Bronchial smooth muscle cell (primary cell): ENCODE data around the gene ARL9. TPM values are rescaled to one million over a fixed set of nuclear protein-coding genes. Genes with fewer than 3 reads are reported as not detected.

Experiments used
- total RNA-seq: library from RNA; depleted of rRNA; stranded (reverse); fragments of >200 nt; gene quantifications from 2 replicates; pipeline ENCODE4 v1.2.1, GENCODE V29; 2014

Gene ARL9
- 0.26 and 0.95 TPM in 2 replicates for total RNA-seq

GRCh38 chr4:56505269-56506130, at the start of gene ARL9:
Gene ARL9 (plus strand): TSS chr4:56505791. CDS start chr4:56505863, 72 bp downstream.

GRCh38 chr4:56467284-56468096, 38.1 kb upstream of the ARL9 start, which contains the start of gene SRP72:
Gene SRP72 (plus strand): TSS chr4:56467617. CDS start chr4:56467636, 19 bp downstream.

Other genes with a start within 250 kb of the ARL9 start
- 11.9 and 17.0 TPM in 2 replicates for gene AASDH, start 118.3 kb upstream of the ARL9 start, total RNA-seq
- gene PPAT, start 70.2 kb upstream of the ARL9 start, total RNA-seq, result 7.3 and 8.8 TPM in 2 replicates
- 8.1 and 12.9 TPM in 2 replicates for gene PAICS, start 69.5 kb upstream of the ARL9 start, total RNA-seq
- gene SRP72, start 38.2 kb upstream of the ARL9 start, total RNA-seq, result 43.5 and 111 TPM in 2 replicates
- gene HOPX, start 175.5 kb downstream of the ARL9 start, total RNA-seq, result 0.34 and 10.4 TPM in 2 replicates